Keratinocyte (primary cell): ENCODE measurements around the gene HEXIM1. TPM values are rescaled to one million over a fixed set of nuclear protein-coding genes. Genes with fewer than 3 reads are reported as not detected.
A peak's percentile ranks its signal among the peaks of the same experiment; 100 is the strongest.

Source experiments
- DNase-seq: peaks from one replicate; pipeline ENCODE4 v3.0.0-alpha.2; 2011; ENCODE audit warnings: low read depth, missing footprints, low spot score
- FAIRE-seq: peaks from 2 replicates; lab custom pipeline; 2011; peaks lifted over from hg19 to GRCh38; lab: Jason Lieb, UNC
- H2AFZ ChIP-seq: 2 replicates; pipeline ENCODE4 v1.6.0; 2012; ENCODE audit warnings: low read length, control low read depth, inconsistent platforms; ENCODE audit not compliant: control insufficient read depth
- H3K27ac ChIP-seq: 2 replicates; pipeline ENCODE4 v1.5.1; 2011; ENCODE audit warnings: low read length; ENCODE audit not compliant: control insufficient read depth, insufficient read depth
- H3K27me3 ChIP-seq: 3 replicates; pipeline ENCODE4 v1.6.0; 2011; ENCODE audit warnings: low read length; ENCODE audit not compliant: control insufficient read depth, insufficient read depth; ENCODE audit errors: extremely low read depth
- H3K36me3 ChIP-seq, 2 experiments: 2 replicates in 1 of 2; 3 replicates in 1 of 2; pipeline ENCODE4 v1.5.1; 2011; ENCODE audit warnings: low read length in 2 of 2, mild to moderate bottlenecking in 1 of 2; ENCODE audit not compliant: control insufficient read depth in 2 of 2, insufficient read depth in 2 of 2; ENCODE audit errors: extremely low read depth in 1 of 2
- H3K4me1 ChIP-seq: 3 replicates; pipeline ENCODE4 v1.5.1; 2011; ENCODE audit warnings: low read length; ENCODE audit not compliant: control insufficient read depth, insufficient read depth; ENCODE audit errors: extremely low read depth
- H3K4me2 ChIP-seq: 3 replicates; pipeline ENCODE4 v1.6.0; 2011; ENCODE audit warnings: low read depth, low read length; ENCODE audit not compliant: control insufficient read depth, insufficient read depth; ENCODE audit errors: extremely low read depth
- H3K4me3 ChIP-seq, 3 experiments: fragments of 200-600 bp in 1 of 3; sonication (generic) in 1 of 3; 2 replicates in 2 of 3; 3 replicates in 1 of 3; pipeline ENCODE4 v1.5.1; 2011 to 2016; ENCODE audit warnings: low read length in 3 of 3, mild to moderate bottlenecking in 3 of 3, control low read depth in 2 of 3, inconsistent platforms in 1 of 3, low read depth in 1 of 3, mixed read lengths in 1 of 3, mixed run types in 1 of 3, moderate library complexity in 1 of 3; ENCODE audit not compliant: control insufficient read depth in 2 of 3, insufficient read depth in 2 of 3; ENCODE audit errors: extremely low read depth in 1 of 3
- H3K79me2 ChIP-seq: 2 replicates; pipeline ENCODE4 v1.6.0; 2012; ENCODE audit warnings: low read length; ENCODE audit not compliant: control insufficient read depth, insufficient read depth
- H3K9ac ChIP-seq: 3 replicates; pipeline ENCODE4 v1.6.0; 2011; ENCODE audit warnings: low read length; ENCODE audit not compliant: control insufficient read depth, insufficient read depth; ENCODE audit errors: extremely low read depth
- H3K9me1 ChIP-seq: 3 replicates; pipeline ENCODE4 v1.6.0; 2011; ENCODE audit warnings: low read length; ENCODE audit not compliant: control insufficient read depth, insufficient read depth; ENCODE audit errors: extremely low read depth
- H3K9me3 ChIP-seq: 2 replicates; pipeline ENCODE4 v1.5.1; 2012; ENCODE audit warnings: low read depth, low read length; ENCODE audit not compliant: control insufficient read depth
- H4K20me1 ChIP-seq: 3 replicates; pipeline ENCODE4 v1.6.0; 2011; ENCODE audit warnings: low read length; ENCODE audit not compliant: control insufficient read depth, insufficient read depth; ENCODE audit errors: extremely low read depth
- EZH2 ChIP-seq: IDR thresholded peaks from one replicate; pipeline ENCODE4 v1.6.1; 2012; ENCODE audit warnings: inconsistent platforms, mild to moderate bottlenecking, low read length, moderate library complexity
- dilution Hi-C: fragments of 300-500 bp; cut with MboI; formaldehyde crosslinking; loops from one replicate; pipeline ENCODE4 v1.7.0; 2020; ENCODE audit warnings: low sequenced_read_pairs; ENCODE audit not compliant: extremely low pct_ligation_motif_present
- polyA plus RNA-seq, 5 experiments: library from polyadenylated mRNA; depleted of rRNA in 3 of 5; stranded (reverse) in 3 of 5; stranded (forward) in 1 of 5; unstranded in 1 of 5; fragments of >200 nt; gene quantifications; 1 replicate in 1 of 5; 2 replicates in 3 of 5; 3 replicates in 1 of 5; pipeline versions ENCODE4 v1.2.1 to v1.2.3, GENCODE V29; 2011 to 2012; ENCODE audit warnings: missing spikeins in 2 of 5, low read depth in 1 of 5, low replicate concordance in 1 of 5
- TF ChIP-seq, protein P1 (sequence below), 3 experiments: IDR thresholded peaks in 1 of 3; conservative IDR thresholded peaks in 1 of 3; optimal IDR thresholded peaks in 1 of 3; 2 replicates in 2 of 3; 3 replicates in 1 of 3; pipeline versions ENCODE3 to v1.5.1; 2011; ENCODE audit warnings: low read length in 3 of 3, mild to moderate bottlenecking in 3 of 3, moderate library complexity in 2 of 3, control low read depth in 1 of 3, inconsistent platforms in 1 of 3; ENCODE audit not compliant: insufficient read depth in 2 of 3; ENCODE audit errors: extremely low read depth in 1 of 3

HEXIM1 gene
- polyA plus RNA-seq, 1 donor (not counting 4 experiments of a cell fraction or from before 2014, with no cell fraction given) = 19.9 TPM

DNA sequence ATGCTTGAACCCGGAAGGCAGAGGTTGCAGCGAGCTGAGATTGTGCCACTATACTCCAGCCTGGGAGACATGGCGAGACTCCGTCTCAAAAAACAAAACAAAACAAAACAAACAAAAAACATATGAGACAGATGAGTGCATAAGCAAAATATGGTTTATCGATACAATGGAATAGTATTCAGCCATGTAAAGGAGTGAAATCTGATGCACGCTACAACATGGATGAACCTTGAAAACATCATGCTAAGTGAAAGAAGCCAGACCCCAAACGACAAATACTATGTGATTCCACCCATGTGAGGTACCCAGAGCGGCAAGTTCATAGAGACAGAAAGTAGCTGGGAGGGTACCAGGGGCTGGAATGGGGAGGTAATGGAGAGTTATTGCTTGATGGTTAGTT, 22.8 kb upstream of the HEXIM1 start:
- dilution Hi-C loops = no loop called here
- H3K27me3 ChIP-seq = no peaks in the 10 kb centered on the region
- H2AFZ ChIP-seq = no peak overlapping the region
- DNase-seq (no peak), FAIRE-seq (no peak)
- TF ChIP-seq EZH2 = no peak
- TF ChIP-seq, protein P1, sequence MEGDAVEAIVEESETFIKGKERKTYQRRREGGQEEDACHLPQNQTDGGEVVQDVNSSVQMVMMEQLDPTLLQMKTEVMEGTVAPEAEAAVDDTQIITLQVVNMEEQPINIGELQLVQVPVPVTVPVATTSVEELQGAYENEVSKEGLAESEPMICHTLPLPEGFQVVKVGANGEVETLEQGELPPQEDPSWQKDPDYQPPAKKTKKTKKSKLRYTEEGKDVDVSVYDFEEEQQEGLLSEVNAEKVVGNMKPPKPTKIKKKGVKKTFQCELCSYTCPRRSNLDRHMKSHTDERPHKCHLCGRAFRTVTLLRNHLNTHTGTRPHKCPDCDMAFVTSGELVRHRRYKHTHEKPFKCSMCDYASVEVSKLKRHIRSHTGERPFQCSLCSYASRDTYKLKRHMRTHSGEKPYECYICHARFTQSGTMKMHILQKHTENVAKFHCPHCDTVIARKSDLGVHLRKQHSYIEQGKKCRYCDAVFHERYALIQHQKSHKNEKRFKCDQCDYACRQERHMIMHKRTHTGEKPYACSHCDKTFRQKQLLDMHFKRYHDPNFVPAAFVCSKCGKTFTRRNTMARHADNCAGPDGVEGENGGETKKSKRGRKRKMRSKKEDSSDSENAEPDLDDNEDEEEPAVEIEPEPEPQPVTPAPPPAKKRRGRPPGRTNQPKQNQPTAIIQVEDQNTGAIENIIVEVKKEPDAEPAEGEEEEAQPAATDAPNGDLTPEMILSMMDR (optimal IDR thresholded peaks at IDR 0.05 in 1 of 3, IDR thresholded peaks at IDR 0.05 in 1 of 3, conservative IDR thresholded peaks at IDR 0.05 in 1 of 3; ENCODE audit: extremely low read depth in 1 of 3, insufficient read depth in 2 of 3, low read length in 3 of 3) = no peak
- no peaks in the 10 kb centered on the region for H3K9me3 ChIP-seq
- no peaks in the 10 kb centered on the region for H4K20me1 ChIP-seq
- H3K79me2 ChIP-seq = peaks cover 66% of the 10 kb centered on the region
- H3K27ac ChIP-seq = no peak overlapping the region
- H3K9ac ChIP-seq = no peak overlapping the region
- H3K36me3 ChIP-seq = peaks cover 0 to 4% of the 10 kb centered on the region in 2 experiments
- peaks cover 59% of the 10 kb centered on the region for H3K4me1 ChIP-seq
- no peaks in the 10 kb centered on the region for H3K9me1 ChIP-seq
- no peak overlapping the region for H3K4me2 ChIP-seq
- H3K4me3 ChIP-seq = no peak overlapping the region

- H3K27me3 ChIP-seq = no peaks in the 10 kb centered on the region
- no peaks in the 10 kb centered on the region for H3K9me1 ChIP-seq
- H4K20me1 ChIP-seq = no peaks in the 10 kb centered on the region
- no peak overlapping the region for H2AFZ ChIP-seq
- H3K9ac ChIP-seq = peak overlapping the region; percentile 55
- peaks cover 67% of the 10 kb centered on the region for H3K4me1 ChIP-seq
- H3K9me3 ChIP-seq = no peaks in the 10 kb centered on the region
- peaks cover 0 to 4% of the 10 kb centered on the region in 2 experiments for H3K36me3 ChIP-seq
- dilution Hi-C loops = no loop called here
- no peak for DNase-seq
- peak overlapping the region; percentile 70 for H3K27ac ChIP-seq
- FAIRE-seq = no peak
- TF ChIP-seq EZH2 = no peak
- peak overlapping the region; percentile 70 for H3K4me2 ChIP-seq
- H3K4me3 ChIP-seq = peak overlapping the region in 1 of 3 experiments; percentile 42
- H3K79me2 ChIP-seq = peaks cover 72% of the 10 kb centered on the region
Observed at GRCh38 chr17:45127207-45127547, 21.1 kb upstream of the HEXIM1 start.
